Caki2 (cell line): ENCODE measurements around the gene CCL1. TPM values are rescaled to one million over a fixed set of nuclear protein-coding genes. Genes with fewer than 3 reads are reported as not detected.

Source experiments
- DNase-seq: peaks from one replicate; pipeline ENCODE4 v3.0.0-alpha.2; 2015; ENCODE audit warnings: low read depth
- in situ Hi-C: cut with HindIII; loops from 2 replicates; pipeline ENCODE4 v1.10.0; 2016; ENCODE audit warnings: low sequenced_read_pairs, low pct_unique_long_range_greater_than_20kb, mixed read lengths
- total RNA-seq: library from RNA; depleted of rRNA; stranded (reverse); fragments of >200 nt; shearing (Covaris generic); gene quantifications from 2 replicates; pipeline ENCODE4 v1.2.3, GENCODE V29; 2014; ENCODE audit warnings: low replicate concordance; rRNA removed

CCL1 gene
- total RNA-seq = not detected in 2 replicates

- no peak for DNase-seq
- in situ Hi-C loops = no loop called here
These were observed at the start of gene CCL1 for GRCh38 chr17:34363183-34363661. TSS of gene CCL1 (minus strand) at chr17:34363233. CDS start at chr17:34363161, 72 bp downstream.

GRCh38 chr17:34412534-34412933, 49.5 kb upstream of the CCL1 start:
- in situ Hi-C loops = no loop called here
- DNase-seq = no peak

- no peak for DNase-seq
- in situ Hi-C loops = no loop called here
These were observed 48.8 kb upstream of the CCL1 start for GRCh38 chr17:34411646-34412421.

- no peak for DNase-seq
- in situ Hi-C loops = no loop called here
These were observed 46.3 kb upstream of the CCL1 start for GRCh38 chr17:34409352-34409751.

- no peak for DNase-seq
- in situ Hi-C loops = no loop called here
These were observed 45.4 kb upstream of the CCL1 start for GRCh38 chr17:34408439-34408838.

- in situ Hi-C loops = no loop called here
- no peak for DNase-seq
These were observed 43.2 kb upstream of the CCL1 start for GRCh38 chr17:34406226-34406625.

- DNase-seq = no peak
- in situ Hi-C loops = no loop called here
These were observed 40.0 kb upstream of the CCL1 start for GRCh38 chr17:34403006-34403405.

GRCh38 chr17:34401165-34401564, 38.1 kb upstream of the CCL1 start:
- no peak for DNase-seq
- in situ Hi-C loops = no loop called here

GRCh38 chr17:34400301-34400931, 37.4 kb upstream of the CCL1 start:
- no peak for DNase-seq
- in situ Hi-C loops = no loop called here

GRCh38 chr17:34399725-34400124, 36.7 kb upstream of the CCL1 start:
- in situ Hi-C loops = no loop called here
- no peak for DNase-seq

- no peak for DNase-seq
- in situ Hi-C loops = no loop called here
These were observed 36.0 kb upstream of the CCL1 start for GRCh38 chr17:34398990-34399389.

GRCh38 chr17:34397265-34397664, 34.2 kb upstream of the CCL1 start:
- in situ Hi-C loops = no loop called here
- DNase-seq = no peak

GRCh38 chr17:34393401-34393800, 30.4 kb upstream of the CCL1 start:
- in situ Hi-C loops = no loop called here
- DNase-seq = no peak

- in situ Hi-C loops = no loop called here
- DNase-seq = no peak
These were observed 28.2 kb upstream of the CCL1 start for GRCh38 chr17:34391241-34391640.

GRCh38 chr17:34390649-34391048, 27.6 kb upstream of the CCL1 start:
- no peak for DNase-seq
- in situ Hi-C loops = no loop called here

GRCh38 chr17:34389126-34389750, 26.2 kb upstream of the CCL1 start:
- no peak for DNase-seq
- in situ Hi-C loops = no loop called here

- in situ Hi-C loops = no loop called here
- DNase-seq = no peak
These were observed 24.5 kb upstream of the CCL1 start for GRCh38 chr17:34387566-34387965.

- in situ Hi-C loops = no loop called here
- no peak for DNase-seq
These were observed 23.9 kb upstream of the CCL1 start for GRCh38 chr17:34386697-34387550.
